Measurements from ENCODE around the gene OSBPL10.
"Not testable (repeated sequence)": the region's sequence is repeated elsewhere in the genome, so short reads cannot be mapped to it uniquely, and the experiment has no call there.

OSBPL10 gene

GRCh38 chr3:31892500-31892899, 88.6 kb downstream of the OSBPL10 start:
- no peak for DNase-seq

GRCh38 chr3:31891876-31892455, 89.1 kb downstream of the OSBPL10 start:
- no peak for DNase-seq

- DNase-seq: no peak
These were observed 90.2 kb downstream of the OSBPL10 start for GRCh38 chr3:31890742-31891469.

GRCh38 chr3:31890007-31890406, 91.1 kb downstream of the OSBPL10 start:
- no peak for DNase-seq

GRCh38 chr3:31885235-31885634, 95.8 kb downstream of the OSBPL10 start:
- DNase-seq: no peak

GRCh38 chr3:31884251-31884650, 96.8 kb downstream of the OSBPL10 start:
- DNase-seq: no peak

- no peak for DNase-seq
These were observed 98.2 kb downstream of the OSBPL10 start for GRCh38 chr3:31882895-31883294.

- DNase-seq: no peak
These were observed 98.6 kb downstream of the OSBPL10 start for GRCh38 chr3:31882431-31882830.

GRCh38 chr3:31880482-31881078, 100.5 kb downstream of the OSBPL10 start:
- no peak for DNase-seq

- DNase-seq: peak in 1 of 56 donors; percentile 25
These were observed 101.0 kb downstream of the OSBPL10 start for GRCh38 chr3:31880020-31880419.

GRCh38 chr3:31879365-31879764, 101.7 kb downstream of the OSBPL10 start:
- DNase-seq: no peak

- no peak for DNase-seq
These were observed 102.7 kb downstream of the OSBPL10 start for GRCh38 chr3:31878231-31878838.

- DNase-seq: peak in 8 of 56 donors; percentile 3 to 23 (median 10)
These were observed 104.7 kb downstream of the OSBPL10 start for GRCh38 chr3:31876331-31876730.

- DNase-seq: no peak
These were observed 105.6 kb downstream of the OSBPL10 start for GRCh38 chr3:31875437-31875836.

GRCh38 chr3:31873254-31873820, 107.7 kb downstream of the OSBPL10 start:
- DNase-seq: no peak

GRCh38 chr3:31871939-31872507, 109.0 kb downstream of the OSBPL10 start:
- DNase-seq: no peak

GRCh38 chr3:31870111-31870510, 111.0 kb downstream of the OSBPL10 start:
- DNase-seq: not testable (repeated sequence)

GRCh38 chr3:31868236-31868635, 112.8 kb downstream of the OSBPL10 start:
- DNase-seq: no peak

- DNase-seq: no peak
These were observed 118.3 kb downstream of the OSBPL10 start for GRCh38 chr3:31862666-31863279.

GRCh38 chr3:31861826-31862225, 119.2 kb downstream of the OSBPL10 start:
- DNase-seq: no peak

GRCh38 chr3:31860642-31861041, 120.4 kb downstream of the OSBPL10 start:
- DNase-seq: not testable (repeated sequence)
